Inferior parietal cortex (tissue), 1 donor: ENCODE results near the gene S100A7.
"Not testable (repeated sequence)": the region's sequence is repeated elsewhere in the genome, so short reads cannot be mapped to it uniquely, and the experiment has no call there.

Experiments used
- DNase-seq: peaks from one replicate; pipeline ENCODE4 v3.0.0-alpha.2; 2016; ENCODE audit errors: extremely low spot score

Gene S100A7

DNA sequence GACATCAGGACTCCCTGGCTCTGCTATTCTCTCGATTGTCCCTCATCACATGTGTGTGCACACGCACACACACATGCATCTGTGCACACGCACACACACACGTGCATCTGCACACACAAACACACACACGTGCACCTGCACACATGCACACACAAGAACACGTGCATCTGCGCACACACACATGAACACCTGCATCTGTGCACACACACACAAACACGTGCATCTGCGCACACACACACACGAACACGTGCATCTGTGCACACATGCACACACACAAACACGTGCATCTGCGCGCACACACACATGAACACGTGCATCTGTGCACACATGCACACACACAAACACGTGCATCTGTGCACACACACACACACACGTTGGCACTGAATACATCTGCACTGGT is 29.4 kb downstream of the S100A7 start:
- DNase-seq: no peak

GRCh38 chr1:153430561-153430960 is 29.9 kb downstream of the S100A7 start:
- DNase-seq: no peak

- DNase-seq: no peak
These were observed 30.3 kb downstream of the S100A7 start for GRCh38 chr1:153430166-153430553.

DNA sequence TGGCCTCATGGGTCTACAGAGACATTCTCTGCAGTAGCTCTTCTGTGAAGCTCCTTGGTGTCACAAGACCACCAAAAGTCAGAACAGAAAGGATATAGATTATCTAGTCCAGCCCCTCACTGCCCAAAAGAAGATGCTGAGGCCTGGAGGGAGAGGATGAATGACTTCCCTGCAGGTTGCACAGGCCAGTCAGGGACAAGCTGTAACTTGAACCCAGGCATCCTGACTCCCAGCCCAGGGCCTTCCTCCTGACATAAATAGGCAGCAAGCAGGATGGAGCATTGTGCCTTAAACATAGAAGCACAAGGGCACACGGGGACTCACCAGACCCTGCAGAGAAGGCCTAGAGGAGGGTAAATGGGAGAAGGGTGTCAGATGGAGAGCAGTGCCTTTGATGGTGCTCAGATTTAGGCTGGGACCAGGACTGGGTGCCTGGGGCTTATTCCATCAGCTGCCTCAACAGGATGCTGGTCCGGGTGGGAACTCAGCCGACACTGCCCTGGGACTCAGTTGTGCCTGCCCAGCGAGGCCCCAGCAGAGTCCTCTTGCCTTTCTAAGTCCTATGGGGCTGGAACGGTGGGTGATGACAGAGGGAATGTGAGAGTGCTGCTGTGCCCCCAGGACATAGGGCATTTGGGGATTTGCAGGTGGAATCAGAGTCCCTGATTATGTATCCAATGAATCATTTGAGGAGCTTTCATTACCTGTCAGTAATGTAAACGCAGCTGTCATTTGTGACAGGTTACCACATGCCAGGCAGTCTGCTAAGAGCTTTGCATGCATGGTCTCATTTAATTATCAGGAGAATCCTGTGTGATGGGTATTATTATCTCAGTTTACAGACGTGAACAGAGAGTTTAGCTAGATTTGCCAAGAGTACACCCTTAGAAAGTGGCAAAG is 30.9 kb downstream of the S100A7 start:
- no peak for DNase-seq

DNA sequence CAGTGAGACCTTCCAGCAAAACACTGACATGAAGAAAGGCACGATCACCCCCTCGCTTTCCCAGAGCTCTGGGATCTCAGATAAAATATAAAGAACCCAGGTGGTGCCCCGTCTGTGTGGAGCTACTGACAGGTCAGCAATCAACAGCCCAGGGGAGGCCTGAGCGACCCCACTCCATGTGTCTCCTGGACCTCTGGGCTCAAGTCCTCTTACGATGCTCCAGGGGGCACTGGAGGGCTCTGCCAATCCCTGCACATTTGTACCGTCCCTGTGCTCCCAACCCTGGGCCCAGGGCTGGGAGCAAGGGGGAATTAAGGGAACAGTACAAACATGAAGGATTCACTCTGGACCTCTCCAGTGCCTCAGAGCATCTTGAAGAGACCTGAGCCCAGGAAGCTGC is 31.7 kb downstream of the S100A7 start:
- no peak for DNase-seq

DNA sequence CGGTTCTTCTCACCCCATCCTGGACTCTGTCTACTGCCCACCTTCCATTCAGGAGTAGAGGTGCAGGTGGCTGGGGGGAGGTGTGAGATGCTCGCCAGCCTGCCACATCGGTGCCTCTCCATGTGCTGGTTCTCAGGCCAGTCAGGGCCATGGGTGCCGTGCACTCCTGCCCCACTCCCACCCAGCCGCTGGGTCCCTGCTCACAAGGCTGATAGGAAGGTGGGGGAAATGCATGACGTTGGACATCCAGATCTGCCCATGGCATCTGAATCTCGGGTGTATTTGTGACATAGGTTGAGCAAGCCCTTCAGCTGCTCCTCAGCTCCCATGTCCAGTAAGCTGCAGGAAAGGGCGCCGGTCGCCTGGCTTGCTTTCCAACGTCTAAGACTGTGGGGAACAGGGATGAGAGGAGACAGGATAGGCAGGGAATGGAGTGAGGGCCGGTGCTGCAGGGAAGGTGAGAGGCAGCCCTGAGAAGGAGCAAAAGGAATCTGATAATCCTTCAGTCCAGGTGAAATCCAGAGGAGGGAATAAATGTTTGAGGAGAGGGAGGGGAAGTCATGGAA is 32.3 kb downstream of the S100A7 start:
- no peak for DNase-seq

DNA sequence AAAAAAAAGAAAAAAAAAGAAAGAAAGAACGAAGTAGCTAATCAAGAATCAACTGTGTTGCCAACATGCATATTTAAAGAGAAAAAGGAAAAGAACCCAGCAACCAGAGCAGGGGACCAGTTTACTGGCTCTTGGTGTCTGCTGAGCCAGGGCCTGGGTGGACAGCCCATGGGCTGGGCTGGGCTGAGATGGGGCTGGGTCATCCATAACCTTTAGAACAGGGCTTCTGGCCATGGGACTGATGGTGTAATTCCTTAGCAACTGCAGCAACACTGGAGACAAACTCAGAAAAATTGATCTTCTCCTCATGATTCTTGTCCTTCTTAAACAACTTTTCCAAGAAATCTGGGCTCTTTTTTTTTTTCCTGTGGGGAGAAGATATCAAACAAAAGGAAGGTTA is 33.6 kb downstream of the S100A7 start:
- no peak for DNase-seq

DNA sequence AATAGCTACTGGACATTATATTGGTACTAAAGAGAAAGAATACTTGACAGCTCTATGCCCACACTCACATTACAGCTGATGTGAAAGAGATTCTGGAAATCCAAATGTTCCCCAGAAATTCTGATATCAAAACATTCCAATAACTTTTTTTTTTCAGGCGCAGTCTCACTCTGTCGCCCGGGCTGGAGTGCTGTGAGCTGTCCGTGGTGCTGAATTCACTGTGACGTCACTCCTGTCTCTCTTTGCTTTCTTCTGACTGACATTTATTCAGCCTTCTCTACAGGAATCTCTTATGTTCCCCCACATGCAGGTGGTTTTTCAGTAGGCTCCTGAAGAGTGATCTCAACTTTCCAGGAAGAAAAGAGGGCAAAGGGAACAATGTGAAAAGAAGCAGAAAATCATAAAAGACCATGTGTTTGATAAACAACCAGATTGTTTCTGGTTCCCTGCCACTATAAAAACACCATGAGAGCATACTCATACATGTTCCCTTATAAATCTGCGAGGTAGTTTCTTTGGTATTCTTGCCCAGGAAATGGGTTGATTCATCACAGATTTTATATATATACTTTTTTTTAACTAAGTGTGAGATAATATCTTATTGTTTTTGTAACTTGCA is 37.9 kb downstream of the S100A7 start:
- DNase-seq: peak; percentile 49

- no peak for DNase-seq
These were observed 40.1 kb downstream of the S100A7 start for GRCh38 chr1:153420306-153420705.

DNA sequence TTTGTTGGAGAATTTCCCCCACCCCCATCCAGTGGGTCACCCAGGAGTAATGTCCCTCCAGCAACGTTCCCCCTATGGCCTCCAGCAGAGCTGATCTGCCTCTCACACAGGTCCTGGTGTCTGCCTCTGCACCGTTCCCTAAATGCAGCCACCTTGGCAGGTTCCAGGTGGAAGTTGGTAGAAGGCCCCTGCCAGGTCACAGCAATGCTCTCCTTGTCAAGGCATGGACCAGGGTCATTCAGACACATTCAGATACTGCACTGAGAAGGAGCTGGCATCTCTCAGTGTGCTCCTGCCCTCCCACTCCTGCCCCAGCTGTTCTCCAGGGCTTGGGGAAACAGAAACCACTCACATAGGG is 41.0 kb downstream of the S100A7 start:
- DNase-seq: not testable (repeated sequence)

DNA sequence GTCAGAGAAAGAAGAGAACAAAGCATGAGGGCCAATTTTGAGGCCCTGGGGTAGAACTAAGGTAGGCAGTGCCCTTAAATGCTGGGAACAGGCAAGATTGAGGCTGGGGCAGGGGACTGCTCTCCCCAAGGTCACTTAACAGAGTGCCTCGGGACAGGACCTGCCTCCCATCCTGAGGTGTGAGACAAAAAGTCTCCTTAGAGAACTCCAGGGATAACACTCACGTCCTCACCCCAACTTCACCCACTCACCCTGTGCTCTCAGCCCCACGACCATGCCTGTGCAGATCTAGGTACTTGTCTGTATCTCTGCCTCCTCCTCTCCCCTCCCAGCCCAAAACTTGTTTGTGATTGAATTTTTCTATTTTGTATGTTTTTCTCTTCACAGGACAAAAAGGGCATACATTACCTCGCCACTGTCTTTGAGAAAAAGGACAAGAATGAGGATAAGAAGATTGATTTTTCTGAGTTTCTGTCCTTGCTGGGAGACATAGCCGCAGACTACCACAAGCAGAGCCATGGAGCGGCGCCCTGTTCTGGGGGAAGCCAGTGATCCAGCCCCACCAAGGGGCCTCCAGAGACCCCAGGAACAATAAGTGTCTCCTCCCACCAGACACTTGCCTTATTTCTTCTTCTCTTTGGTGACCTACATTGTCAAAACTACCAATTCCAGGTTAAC is 41.6 kb downstream of the S100A7 start:
- DNase-seq: not testable (repeated sequence)

DNA sequence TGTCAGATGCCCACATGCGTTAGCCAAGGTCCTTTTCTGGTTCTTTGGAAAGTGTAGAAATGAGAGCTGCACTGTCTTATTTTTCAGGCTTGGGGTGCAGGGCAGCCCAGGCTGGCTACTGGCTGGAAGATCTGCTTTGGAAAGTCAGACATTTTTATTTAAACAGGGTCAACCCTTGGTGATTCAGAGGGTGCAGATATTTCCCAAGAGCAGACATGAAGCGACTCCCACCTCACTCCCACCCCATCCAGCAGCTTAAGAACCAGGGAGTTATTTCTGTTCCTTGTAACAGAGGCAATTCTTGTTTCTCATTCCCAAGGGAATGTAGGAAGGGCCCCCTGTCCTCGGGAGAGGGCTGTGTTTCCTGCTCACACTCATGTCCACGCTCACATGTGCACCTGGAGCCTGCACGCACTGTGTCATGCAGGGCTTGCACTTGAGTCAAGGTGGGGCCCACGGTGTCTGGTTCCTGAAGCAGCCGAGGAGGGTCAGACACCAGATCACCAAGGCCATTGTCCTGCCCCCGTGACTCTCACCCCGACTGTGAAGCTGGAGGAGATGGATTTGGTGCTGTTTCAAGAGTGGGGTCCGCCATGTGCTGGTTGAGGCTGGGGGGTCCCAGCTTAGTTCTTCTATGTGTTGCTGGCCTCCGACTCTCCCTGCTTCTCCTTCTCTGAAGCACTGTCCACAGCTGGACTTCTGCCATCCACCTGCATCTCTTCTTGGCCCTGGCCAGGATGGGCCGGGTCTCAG is 43.1 kb downstream of the S100A7 start:
- DNase-seq: no peak

- no peak for DNase-seq
These were observed 44.4 kb downstream of the S100A7 start, which contains the start of gene S100A7A for GRCh38 chr1:153415850-153416570. S100A7A (plus strand) TSS chr1:153416520; CDS start chr1:153418083, 1,563 bp downstream.

GRCh38 chr1:153413961-153414360 is 46.5 kb downstream of the S100A7 start:
- not testable (repeated sequence) for DNase-seq
